ENCODE data around the gene CORIN.
A peak's percentile ranks its signal among the peaks of the same experiment; 100 is the strongest.

The CORIN gene

GRCh38 chr4:47690611-47691010 lies 147.3 kb downstream of the CORIN start:
- DNase-seq (ENCODE audit: low read depth): no peak

GRCh38 chr4:47686294-47686872 lies 151.5 kb downstream of the CORIN start:
- DNase-seq (ENCODE audit: low read depth): peak; percentile 31

- DNase-seq (ENCODE audit: low read depth): no peak
Measured at GRCh38 chr4:47675806-47676205, 162.1 kb downstream of the CORIN start.

GRCh38 chr4:47674144-47674543 lies 163.7 kb downstream of the CORIN start:
- no peak for DNase-seq (ENCODE audit: low read depth)

GRCh38 chr4:47672696-47673095 lies 165.2 kb downstream of the CORIN start:
- no peak for DNase-seq (ENCODE audit: low read depth)

GRCh38 chr4:47669946-47670345 lies 167.9 kb downstream of the CORIN start:
- no peak for DNase-seq (ENCODE audit: low read depth)

GRCh38 chr4:47668810-47669408 lies 169.0 kb downstream of the CORIN start:
- no peak for DNase-seq (ENCODE audit: low read depth)

- no peak for DNase-seq (ENCODE audit: low read depth)
Measured at GRCh38 chr4:47668256-47668655, 169.6 kb downstream of the CORIN start.

GRCh38 chr4:47667552-47667951 lies 170.3 kb downstream of the CORIN start:
- DNase-seq (ENCODE audit: low read depth): no peak

GRCh38 chr4:47664051-47664826 lies 173.6 kb downstream of the CORIN start:
- no peak for DNase-seq (ENCODE audit: low read depth)

GRCh38 chr4:47662975-47663374 lies 174.9 kb downstream of the CORIN start:
- no peak for DNase-seq (ENCODE audit: low read depth)

GRCh38 chr4:47661741-47662140 lies 176.1 kb downstream of the CORIN start:
- DNase-seq (ENCODE audit: low read depth): no peak

GRCh38 chr4:47659342-47659741 lies 178.5 kb downstream of the CORIN start:
- no peak for DNase-seq (ENCODE audit: low read depth)

- no peak for DNase-seq (ENCODE audit: low read depth)
Measured at GRCh38 chr4:47654972-47655693, 182.7 kb downstream of the CORIN start.

GRCh38 chr4:47652092-47652491 lies 185.8 kb downstream of the CORIN start:
- no peak for DNase-seq (ENCODE audit: low read depth)

GRCh38 chr4:47651231-47651630 lies 186.6 kb downstream of the CORIN start:
- DNase-seq (ENCODE audit: low read depth): no peak

- no peak for DNase-seq (ENCODE audit: low read depth)
Measured at GRCh38 chr4:47650584-47651130, 187.2 kb downstream of the CORIN start.

GRCh38 chr4:47647544-47647943 lies 190.3 kb downstream of the CORIN start:
- DNase-seq (ENCODE audit: low read depth): no peak

- DNase-seq (ENCODE audit: low read depth): no peak
Measured at GRCh38 chr4:47647029-47647428, 190.8 kb downstream of the CORIN start.

- DNase-seq (ENCODE audit: low read depth): no peak
Measured at GRCh38 chr4:47646372-47646771, 191.5 kb downstream of the CORIN start.

- DNase-seq (ENCODE audit: low read depth): no peak
Measured at GRCh38 chr4:47643845-47644244, 194.0 kb downstream of the CORIN start.

GRCh38 chr4:47642985-47643760 lies 194.7 kb downstream of the CORIN start:
- no peak for DNase-seq (ENCODE audit: low read depth)

Measured in stimulated activated CD8-positive, alpha-beta memory T cell treated with anti-CD3 and anti-CD28 coated beads, Interleukin-12 subunit alpha, Interleukin-12 subunit beta, amount 100 ng/mL, for 1 hour (primary cell).